HG02642 (cell line): ENCODE results near the gene MSX1.
"Not testable (repeated sequence)": the region's sequence is repeated elsewhere in the genome, so short reads cannot be mapped to it uniquely, and the experiment has no call there.

Experiments used
- ATAC-seq: cut with Tn5 transposase; IDR thresholded peaks from one replicate; pipeline ENCODE4 v1.9.1; 2021; ENCODE audit warnings: mild to moderate bottlenecking; ENCODE audit not compliant: unreplicated experiment, poor library complexity

MSX1 gene

GRCh38 chr4:4859325-4859798 is at the start of gene MSX1:
MSX1 (plus strand) TSS chr4:4859665; CDS start chr4:4859900, 235 bp downstream.
- peak; percentile 89 for ATAC-seq

- no peak for ATAC-seq
Observed at GRCh38 chr4:4810092-4810774, 49.2 kb upstream of the MSX1 start.

GRCh38 chr4:4810778-4811177 is 48.7 kb upstream of the MSX1 start:
- ATAC-seq, result no peak

- no peak for ATAC-seq
Observed at GRCh38 chr4:4812145-4812794, 47.2 kb upstream of the MSX1 start.

GRCh38 chr4:4818415-4819212 is 40.9 kb upstream of the MSX1 start:
- ATAC-seq, result no peak

- ATAC-seq, result no peak
Observed at GRCh38 chr4:4819213-4819606, 40.3 kb upstream of the MSX1 start.

- no peak for ATAC-seq
Observed at GRCh38 chr4:4820261-4820660, 39.2 kb upstream of the MSX1 start.

DNA sequence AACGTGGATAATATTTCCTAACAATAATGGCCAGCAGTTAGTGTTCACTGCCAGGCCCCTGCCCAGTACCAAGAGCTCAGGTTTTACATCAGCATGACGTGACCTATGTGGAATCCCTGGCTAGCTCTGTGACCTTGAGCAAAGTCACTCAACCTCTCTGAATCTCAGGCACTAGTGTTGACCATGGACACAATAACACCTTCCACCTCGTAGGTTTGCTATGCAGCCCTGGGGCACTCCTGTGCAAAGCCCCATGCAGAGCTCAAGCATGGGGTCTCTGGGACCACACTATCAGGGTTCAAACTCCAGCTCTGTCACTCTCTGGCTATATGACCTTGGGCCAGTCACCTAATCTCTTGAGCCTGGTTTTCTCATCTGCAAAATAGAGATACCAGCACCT is 38.7 kb upstream of the MSX1 start:
- ATAC-seq, result no peak

- no peak for ATAC-seq
Observed at GRCh38 chr4:4821577-4821976, 37.9 kb upstream of the MSX1 start.

DNA sequence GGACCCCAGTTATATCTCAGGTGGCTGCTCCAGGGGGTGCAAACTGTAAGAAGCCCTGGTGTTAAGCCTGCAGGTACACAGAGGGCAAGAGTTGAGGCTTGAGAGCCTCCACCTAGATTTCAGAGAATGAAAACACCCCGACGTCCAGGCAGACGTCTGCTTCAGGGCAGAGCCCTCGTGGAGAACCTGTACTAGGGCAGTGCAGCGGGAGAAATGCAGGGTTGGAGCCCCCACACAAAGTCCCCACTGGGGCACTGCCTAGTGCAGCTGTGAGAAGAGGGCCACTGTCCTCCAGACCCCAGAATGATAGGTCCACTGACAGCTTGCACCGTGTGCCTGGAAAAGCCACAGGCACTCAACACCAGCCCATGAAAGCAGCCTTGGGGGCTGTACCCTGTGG is 37.2 kb upstream of the MSX1 start:
- not testable (repeated sequence) for ATAC-seq

GRCh38 chr4:4823621-4824162 is 35.8 kb upstream of the MSX1 start:
- no peak for ATAC-seq

DNA sequence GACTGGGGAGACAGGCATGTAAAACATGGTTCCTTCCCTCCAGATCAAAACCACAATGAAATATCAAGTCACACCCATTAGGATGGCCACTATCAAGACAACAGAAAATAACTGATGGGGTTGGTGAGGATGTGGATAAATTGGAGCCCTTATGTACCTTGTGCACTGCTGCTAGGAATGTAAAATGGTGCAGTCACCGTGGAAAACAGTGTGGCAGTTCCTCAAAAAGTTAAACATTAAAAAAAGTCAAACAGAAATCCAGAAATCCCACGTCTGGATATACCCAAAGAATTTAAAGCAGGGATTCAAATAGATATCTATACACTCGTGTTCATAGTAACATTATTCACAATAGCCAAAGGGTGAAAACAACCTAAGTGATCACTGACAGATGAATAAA is 35.2 kb upstream of the MSX1 start:
- ATAC-seq, result no peak

DNA sequence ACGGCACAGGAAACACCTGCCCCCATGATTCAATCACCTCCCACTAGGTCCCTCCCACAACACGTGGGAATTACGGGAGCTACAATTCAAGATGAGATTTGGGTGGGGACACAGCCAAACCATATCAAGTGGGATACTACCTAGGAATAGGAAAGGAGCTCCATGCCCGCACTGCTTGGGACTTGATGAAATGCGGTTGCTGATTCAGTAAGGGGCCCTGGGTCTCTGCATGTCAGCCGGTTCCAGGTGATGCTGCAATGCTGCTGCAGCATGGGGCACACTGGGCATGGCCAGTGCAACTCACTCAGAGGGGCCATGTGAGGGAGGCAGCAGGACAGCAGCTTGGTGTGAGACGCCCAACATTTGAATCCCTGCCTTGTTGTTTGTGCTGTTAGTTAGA is 34.0 kb upstream of the MSX1 start:
- ATAC-seq, result no peak

GRCh38 chr4:4829837-4830236 is 29.6 kb upstream of the MSX1 start:
- ATAC-seq, result no peak

- no peak for ATAC-seq
Observed at GRCh38 chr4:4831266-4831665, 28.2 kb upstream of the MSX1 start.

DNA sequence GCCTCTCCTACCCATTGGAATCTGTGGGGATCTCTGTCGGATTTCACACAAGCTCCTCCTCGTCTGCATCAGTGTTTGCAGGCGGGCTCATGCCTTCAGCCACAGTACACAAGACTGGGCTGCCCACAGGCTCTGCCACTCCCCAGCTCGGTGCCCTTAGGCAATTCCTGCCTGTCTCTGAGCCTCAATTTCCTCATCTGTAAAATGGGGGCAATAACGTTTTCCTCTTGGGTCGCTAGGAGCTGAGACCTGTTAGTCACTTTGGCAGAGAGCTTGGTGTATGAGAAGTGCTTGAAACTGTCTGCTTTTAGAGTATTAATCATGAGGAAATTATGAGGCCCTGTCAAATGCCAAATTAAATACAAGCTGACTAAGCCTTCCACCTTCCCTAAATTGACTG is 27.6 kb upstream of the MSX1 start:
- no peak for ATAC-seq

DNA sequence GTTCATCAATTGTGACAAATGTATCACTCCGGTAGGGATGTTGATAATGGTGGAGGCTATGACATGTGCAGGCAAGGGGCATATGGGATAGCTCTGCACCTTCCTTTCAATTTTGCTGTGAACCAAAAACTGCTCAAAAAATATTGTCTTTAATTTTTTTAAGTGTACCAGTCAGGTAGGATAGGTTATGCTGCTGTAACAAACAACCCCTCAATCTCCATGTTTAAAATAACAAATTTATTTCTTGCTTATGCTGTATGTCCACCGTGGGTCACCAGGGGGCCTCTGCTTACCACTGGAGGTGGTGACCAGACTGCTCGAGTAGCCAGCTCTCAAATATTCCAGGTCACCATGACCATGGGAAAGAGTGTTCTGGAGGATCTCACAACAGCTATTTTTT is 23.4 kb upstream of the MSX1 start:
- no peak for ATAC-seq

- no peak for ATAC-seq
Observed at GRCh38 chr4:4837316-4837715, 22.1 kb upstream of the MSX1 start.

DNA sequence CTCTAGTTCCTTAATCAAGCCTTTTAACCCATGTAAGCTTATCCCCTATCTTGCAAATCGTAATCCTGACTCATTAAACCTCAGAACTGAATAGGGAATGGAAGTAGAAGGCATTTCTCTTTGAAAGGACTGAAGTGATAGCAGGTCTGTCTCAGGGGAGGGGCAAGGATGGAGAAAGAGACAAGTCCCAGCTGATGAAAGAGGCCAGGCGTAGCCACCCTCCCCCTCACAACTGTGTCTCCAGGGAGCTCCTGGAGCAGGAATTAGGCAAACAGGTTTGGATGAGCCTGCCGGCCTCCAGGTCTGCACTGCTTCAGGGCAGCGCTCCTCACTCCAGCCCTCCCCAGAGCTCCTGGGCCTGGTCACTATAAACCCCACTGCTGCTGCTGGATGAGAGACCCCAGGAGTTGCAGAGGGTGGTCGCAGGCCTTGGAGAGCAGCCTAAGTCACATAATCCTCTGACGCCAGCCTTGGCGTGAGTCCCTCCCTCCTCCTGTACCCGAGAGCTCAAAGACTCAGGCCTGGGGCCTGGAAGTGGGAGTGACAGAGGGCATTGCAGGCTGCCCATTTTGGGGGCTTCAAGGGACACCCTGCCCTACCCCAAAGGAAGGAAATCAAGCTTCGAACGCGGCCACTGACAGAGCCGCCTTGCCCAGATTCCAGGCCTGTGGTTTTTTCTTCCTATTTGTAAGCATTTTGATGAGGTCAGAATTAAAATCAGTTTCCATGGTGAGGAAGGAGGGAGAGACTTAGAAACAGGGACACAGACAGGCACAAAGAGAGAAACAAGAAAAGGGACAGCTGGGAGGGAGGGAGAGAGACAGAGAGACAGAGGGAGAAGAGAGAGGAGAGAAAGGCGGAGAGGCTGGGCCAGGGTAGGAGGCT is 21.2 kb upstream of the MSX1 start:
- ATAC-seq, result no peak
